Activated T-cell treated with anti-CD3 and anti-CD28 coated beads, Interleukin-2, amount 50 U/mL, for 24 hours (primary cell): ENCODE measurements around the gene LBH.
A peak's percentile ranks its signal among the peaks of the same experiment; 100 is the strongest.

Source experiments
- DNase-seq: peaks from one replicate; pipeline ENCODE4 v3.0.0-alpha.2; 2020
- H3K27ac Mint-ChIP-seq: 2 replicates; pipeline ENCODE4 v1.8.0; 2020; ENCODE audit warnings: mild to moderate bottlenecking, mixed read lengths
- H3K27me3 Mint-ChIP-seq: 2 replicates; pipeline ENCODE4 v1.8.0; 2020; ENCODE audit warnings: mixed read lengths
- H3K36me3 Mint-ChIP-seq: 2 replicates; pipeline ENCODE4 v1.8.0; 2020; ENCODE audit warnings: low read depth, mixed read lengths
- H3K4me1 Mint-ChIP-seq: 2 replicates; pipeline ENCODE4 v1.8.0; 2020; ENCODE audit warnings: low read depth, mixed read lengths
- H3K4me3 Mint-ChIP-seq: 2 replicates; pipeline ENCODE4 v1.8.0; 2020; ENCODE audit warnings: mild to moderate bottlenecking, moderate library complexity, mixed read lengths
- H3K9me3 Mint-ChIP-seq: 2 replicates; pipeline ENCODE4 v1.8.0; 2020; ENCODE audit warnings: mixed read lengths

Gene LBH

GRCh38 chr2:30235859-30236535 lies 4.7 kb downstream of the LBH start:
- Mint-ChIP-seq H3K27me3 (no peaks in the 10 kb centered on the region), H3K4me1 (peaks cover 82% of the 10 kb centered on the region), H3K27ac (peak overlapping the region; percentile 96), H3K9me3 (peaks cover 3% of the 10 kb centered on the region), H3K4me3 (peak overlapping the region; percentile 75), H3K36me3 (peaks cover 78% of the 10 kb centered on the region)
- DNase-seq, result peak; percentile 74

GRCh38 chr2:30236591-30237238 lies 5.4 kb downstream of the LBH start:
- H3K36me3 Mint-ChIP-seq, result peaks cover 83% of the 10 kb centered on the region

GRCh38 chr2:30237239-30237965 lies 6.1 kb downstream of the LBH start:
- Mint-ChIP-seq H3K36me3 (peaks cover 84% of the 10 kb centered on the region), H3K27me3 (no peaks in the 10 kb centered on the region), H3K4me3 (peak overlapping the region; percentile 75), H3K4me1 (peaks cover 90% of the 10 kb centered on the region), H3K27ac (peak overlapping the region; percentile 96), H3K9me3 (peaks cover 3% of the 10 kb centered on the region)
- DNase-seq, result peak; percentile 62

More at GRCh38 chr2:30236591-30237238, 5.4 kb downstream of the LBH start:
- peaks cover 3% of the 10 kb centered on the region for H3K9me3 Mint-ChIP-seq
- peak overlapping the region; percentile 96 for H3K27ac Mint-ChIP-seq
- peak overlapping the region; percentile 75 for H3K4me3 Mint-ChIP-seq
- no peaks in the 10 kb centered on the region for H3K27me3 Mint-ChIP-seq
- H3K4me1 Mint-ChIP-seq, result peaks cover 86% of the 10 kb centered on the region
- DNase-seq, result peak; percentile 37

GRCh38 chr2:30237966-30238800 lies 6.8 kb downstream of the LBH start:
- peaks cover 3% of the 10 kb centered on the region for H3K9me3 Mint-ChIP-seq
- H3K27ac Mint-ChIP-seq, result peak overlapping the region; percentile 96
- DNase-seq, result peak; percentile 47
- peaks cover 84% of the 10 kb centered on the region for H3K36me3 Mint-ChIP-seq
- peak overlapping the region; percentile 75 for H3K4me3 Mint-ChIP-seq
- no peaks in the 10 kb centered on the region for H3K27me3 Mint-ChIP-seq
- H3K4me1 Mint-ChIP-seq, result peaks cover 94% of the 10 kb centered on the region

GRCh38 chr2:30239308-30239985 lies 8.1 kb downstream of the LBH start:
- Mint-ChIP-seq H3K9me3 (peaks cover 3% of the 10 kb centered on the region), H3K27me3 (no peaks in the 10 kb centered on the region), H3K4me3 (peak overlapping the region; percentile 75), H3K36me3 (peaks cover 86% of the 10 kb centered on the region), H3K27ac (peak overlapping the region; percentile 96), H3K4me1 (peaks cover 94% of the 10 kb centered on the region)
- peak; percentile 83 for DNase-seq

- peaks cover 3% of the 10 kb centered on the region for H3K9me3 Mint-ChIP-seq
- peak overlapping the region; percentile 96 for H3K27ac Mint-ChIP-seq
- H3K36me3 Mint-ChIP-seq, result peaks cover 80% of the 10 kb centered on the region
- no peaks in the 10 kb centered on the region for H3K27me3 Mint-ChIP-seq
- DNase-seq, result peak; percentile 41
- H3K4me3 Mint-ChIP-seq, result peak overlapping the region; percentile 75
- H3K4me1 Mint-ChIP-seq, result peaks cover 91% of the 10 kb centered on the region
Measured at GRCh38 chr2:30239986-30240752, 8.8 kb downstream of the LBH start.

- peaks cover 89% of the 10 kb centered on the region for H3K4me1 Mint-ChIP-seq
- H3K27ac Mint-ChIP-seq, result peak overlapping the region; percentile 90
- peak overlapping the region; percentile 20 for H3K4me3 Mint-ChIP-seq
- DNase-seq, result no peak
- H3K36me3 Mint-ChIP-seq, result peaks cover 77% of the 10 kb centered on the region
- H3K9me3 Mint-ChIP-seq, result no peaks in the 10 kb centered on the region
- H3K27me3 Mint-ChIP-seq, result no peaks in the 10 kb centered on the region
Measured at GRCh38 chr2:30243231-30243630, 11.9 kb downstream of the LBH start.

- Mint-ChIP-seq H3K36me3 (peaks cover 77% of the 10 kb centered on the region), H3K4me3 (no peak overlapping the region), H3K9me3 (no peaks in the 10 kb centered on the region), H3K27ac (peak overlapping the region; percentile 83), H3K27me3 (no peaks in the 10 kb centered on the region), H3K4me1 (peaks cover 89% of the 10 kb centered on the region)
- no peak for DNase-seq
Measured at GRCh38 chr2:30245364-30245763, 14.0 kb downstream of the LBH start.

GRCh38 chr2:30248791-30249190 lies 17.5 kb downstream of the LBH start:
- H3K4me3 Mint-ChIP-seq, result no peak overlapping the region
- DNase-seq, result no peak
- peaks cover 4% of the 10 kb centered on the region for H3K9me3 Mint-ChIP-seq
- peaks cover 81% of the 10 kb centered on the region for H3K36me3 Mint-ChIP-seq
- peaks cover 92% of the 10 kb centered on the region for H3K4me1 Mint-ChIP-seq
- no peaks in the 10 kb centered on the region for H3K27me3 Mint-ChIP-seq
- H3K27ac Mint-ChIP-seq, result peak overlapping the region; percentile 86

- Mint-ChIP-seq H3K4me1 (peaks cover 92% of the 10 kb centered on the region), H3K9me3 (peaks cover 4% of the 10 kb centered on the region), H3K27ac (peak overlapping the region; percentile 86), H3K4me3 (no peak overlapping the region), H3K36me3 (peaks cover 80% of the 10 kb centered on the region), H3K27me3 (no peaks in the 10 kb centered on the region)
- DNase-seq, result no peak
Measured at GRCh38 chr2:30249354-30249753, 18.0 kb downstream of the LBH start.

GRCh38 chr2:30250421-30250820 lies 19.1 kb downstream of the LBH start:
- Mint-ChIP-seq H3K9me3 (peaks cover 4% of the 10 kb centered on the region), H3K36me3 (peaks cover 85% of the 10 kb centered on the region), H3K4me1 (peaks cover 95% of the 10 kb centered on the region), H3K4me3 (no peak overlapping the region), H3K27ac (peak overlapping the region; percentile 86), H3K27me3 (no peaks in the 10 kb centered on the region)
- DNase-seq, result peak; percentile 37

GRCh38 chr2:30252723-30253701 lies 21.7 kb downstream of the LBH start:
- Mint-ChIP-seq H3K36me3 (peaks cover 87% of the 10 kb centered on the region), H3K27me3 (no peaks in the 10 kb centered on the region), H3K4me3 (peak overlapping the region; percentile 56), H3K9me3 (peaks cover 4% of the 10 kb centered on the region), H3K4me1 (peaks cover 97% of the 10 kb centered on the region), H3K27ac (peak overlapping the region; percentile 98)
- DNase-seq, result peak; percentile 74
